Thoracic aorta (tissue), 2 donors: ENCODE measurements around the gene AKAP9. TPM values are rescaled to one million over a fixed set of nuclear protein-coding genes. Genes with fewer than 3 reads are reported as not detected.

Experiments used
- ATAC-seq: fragments of 150-250 bp; one replicate; pipeline ENCODE4 v1.8.0; 2017; ENCODE audit warnings: low read depth; ENCODE audit not compliant: insufficient number of reproducible peaks, low FRiP score
- DNase-seq: peaks from one replicate; pipeline ENCODE4 v3.0.0-alpha.2; 2020; ENCODE audit warnings: low spot score
- H3K27ac ChIP-seq, 2 donors: fragments of 200-600 bp; sonication (generic); 1 replicate in 1 of 2; 2 replicates in 1 of 2; pipeline ENCODE4 v1.5.1; 2016; ENCODE audit warnings: mild to moderate bottlenecking in 2 of 2, moderate library complexity in 2 of 2
- H3K27me3 ChIP-seq: fragments of 200-600 bp; sonication (generic); replicated peaks from 2 replicates; pipeline ENCODE4 v1.6.0; 2016; ENCODE audit warnings: mild to moderate bottlenecking; ENCODE audit not compliant: insufficient read depth
- H3K36me3 ChIP-seq: fragments of 200-600 bp; sonication (generic); one replicate; pipeline ENCODE4 v1.5.1; 2016
- H3K4me1 ChIP-seq, 2 donors: fragments of 200-600 bp; sonication (generic); 1 replicate in 1 of 2; 2 replicates in 1 of 2; pipeline versions ENCODE4 v1.5.1 to v1.6.0; 2016; ENCODE audit warnings: low read depth in 2 of 2, mild to moderate bottlenecking in 1 of 2; ENCODE audit not compliant: control insufficient read depth in 1 of 2
- H3K4me3 ChIP-seq: fragments of 200-600 bp; sonication (generic); 2 replicates; pipeline ENCODE4 v1.5.1; 2016; ENCODE audit warnings: mild to moderate bottlenecking
- H3K9me3 ChIP-seq: fragments of 200-600 bp; sonication (generic); 2 replicates; pipeline ENCODE4 v1.5.1; 2016
- CTCF ChIP-seq: fragments of 200-600 bp; sonication (generic); IDR thresholded peaks from one replicate; pipeline ENCODE4 v1.5.1; 2019; ENCODE audit warnings: antibody characterized with exemption
- total RNA-seq, 2 donors: library from RNA; depleted of rRNA; stranded (reverse); fragments of >200 nt; gene quantifications; one replicate each; pipeline versions ENCODE4 v1.1.0 to v1.2.3, GENCODE V29; 2016

Gene AKAP9
- total RNA-seq, 2 donors from 2014 or later: 49.8 to 72.1 TPM

- H3K9me3 ChIP-seq: no peaks in the 10 kb centered on the region
- no peak overlapping the region for H3K4me3 ChIP-seq
- H3K36me3 ChIP-seq: peaks cover 16% of the 10 kb centered on the region
- no peaks in the 10 kb centered on the region for H3K27me3 ChIP-seq
- DNase-seq (no peak), ATAC-seq (no peak)
- TF ChIP-seq CTCF: no peak
- H3K4me1 ChIP-seq: peaks cover 0 to 7% of the 10 kb centered on the region in 2 donors
- no peak overlapping the region for H3K27ac ChIP-seq
Observed at GRCh38 chr7:92028226-92028625, 87.6 kb downstream of the AKAP9 start.

- ATAC-seq (no peak), DNase-seq (no peak)
- H3K4me1 ChIP-seq: peaks cover 0 to 7% of the 10 kb centered on the region in 2 donors
- TF ChIP-seq CTCF: no peak
- H3K27me3 ChIP-seq: no peaks in the 10 kb centered on the region
- H3K9me3 ChIP-seq: no peaks in the 10 kb centered on the region
- H3K27ac ChIP-seq: no peak overlapping the region
- H3K4me3 ChIP-seq: no peak overlapping the region
- H3K36me3 ChIP-seq: peaks cover 16% of the 10 kb centered on the region
Observed at GRCh38 chr7:92028686-92029085, 88.0 kb downstream of the AKAP9 start.

- H3K27ac ChIP-seq: no peak overlapping the region
- no peaks in the 10 kb centered on the region for H3K4me1 ChIP-seq
- TF ChIP-seq CTCF: no peak
- H3K27me3 ChIP-seq: no peaks in the 10 kb centered on the region
- H3K9me3 ChIP-seq: no peaks in the 10 kb centered on the region
- DNase-seq (no peak), ATAC-seq (no peak)
- peaks cover 7% of the 10 kb centered on the region for H3K36me3 ChIP-seq
- no peak overlapping the region for H3K4me3 ChIP-seq
Observed at GRCh38 chr7:92034116-92034515, 93.5 kb downstream of the AKAP9 start.

GRCh38 chr7:92035576-92035975, 94.9 kb downstream of the AKAP9 start:
- DNase-seq (no peak), ATAC-seq (no peak)
- H3K27ac ChIP-seq: no peak overlapping the region
- H3K4me3 ChIP-seq: no peak overlapping the region
- peaks cover 1% of the 10 kb centered on the region for H3K36me3 ChIP-seq
- no peak for TF ChIP-seq CTCF
- H3K27me3 ChIP-seq: no peaks in the 10 kb centered on the region
- no peaks in the 10 kb centered on the region for H3K9me3 ChIP-seq
- H3K4me1 ChIP-seq: no peaks in the 10 kb centered on the region

GRCh38 chr7:92039900-92040299, 99.2 kb downstream of the AKAP9 start:
- no peak overlapping the region for H3K27ac ChIP-seq
- H3K27me3 ChIP-seq: no peaks in the 10 kb centered on the region
- H3K4me3 ChIP-seq: no peak overlapping the region
- ATAC-seq: no peak
- no peaks in the 10 kb centered on the region for H3K9me3 ChIP-seq
- no peak for DNase-seq
- H3K4me1 ChIP-seq: peaks cover 4 to 5% of the 10 kb centered on the region in 2 donors
- TF ChIP-seq CTCF: no peak
- peaks cover 3% of the 10 kb centered on the region for H3K36me3 ChIP-seq
